Psoas muscle (tissue), 8 donors: ENCODE results near the gene GPX4. TPM values are rescaled to one million over a fixed set of nuclear protein-coding genes. Genes with fewer than 3 reads are reported as not detected.

Experiments used
- ATAC-seq, 4 donors: fragments of 200-7000 bp; cut with Tn5 transposase; one replicate each; pipeline ENCODE4 v1.9.1; 2020; ENCODE audit warnings: moderate library complexity in 3 of 4, mild to moderate bottlenecking in 2 of 4
- DNase-seq, 2 donors: peaks; one replicate each; pipeline ENCODE4 v3.0.0-alpha.2; 2020
- H3K27ac ChIP-seq: fragments of 200-600 bp; one replicate; pipeline ENCODE4 v1.8.0; 2022
- H3K27me3 ChIP-seq, 3 donors: fragments of 200-600 bp in 1 of 3; one replicate each; pipeline versions ENCODE4 v1.6.1 to v1.8.0; 2013 to 2022; ENCODE audit warnings: low read length in 2 of 3, mild to moderate bottlenecking in 2 of 3, moderate library complexity in 1 of 3; ENCODE audit not compliant: insufficient read depth in 3 of 3
- H3K36me3 ChIP-seq, 2 donors: fragments of 200-600 bp in 1 of 2; one replicate each; pipeline versions ENCODE4 v1.6.1 to v1.8.0; 2013 to 2022; ENCODE audit warnings: low read depth in 1 of 2, mild to moderate bottlenecking in 1 of 2, moderate library complexity in 1 of 2; ENCODE audit not compliant: insufficient read depth in 1 of 2
- H3K4me1 ChIP-seq: fragments of 200-600 bp; one replicate; pipeline ENCODE4 v1.8.0; 2022
- H3K4me3 ChIP-seq: fragments of 200-600 bp; one replicate; pipeline ENCODE4 v1.8.0; 2022; ENCODE audit warnings: mild to moderate bottlenecking
- H3K9me3 ChIP-seq: fragments of 200-600 bp; one replicate; pipeline ENCODE4 v1.8.0; 2022
- WGBS, 3 donors: extraction: QIAGEN DNeasy Blood & Tissue Kit; methylation state at CpG; one replicate each; pipeline versions ENCODE4 v1.1.6 to v1.1.7; 2013; 5-methylcytosine and 5-hydroxymethylcytosine counted together
- intact Hi-C, 2 donors: fragments of 100-400 bp; cut with DNase I; formaldehyde crosslinking; loops; one replicate each; pipeline versions ENCODE4 v1.11.0 to v1.14.2; 2022
- polyA plus RNA-seq, 3 donors: library from polyadenylated mRNA; stranded (reverse); fragments of 200-250 nt; gene quantifications; one replicate each; pipeline ENCODE4 v1.2.3, GENCODE V29; 2013
- total RNA-seq, 4 donors: library from RNA; stranded (reverse); fragmentation: NEBNext Ultra II Directional in 2 of 4; extraction: Animal tissue kit (Norgen Biotek cat#: 25700) in 2 of 4; gene quantifications; one replicate each; pipeline versions ENCODE4 v1.2.1 to v1.2.4, GENCODE V29; 2021 to 2023
- TF ChIP-seq, protein P1 (sequence below): fragments of 200-600 bp; IDR thresholded peaks from one replicate; pipeline ENCODE4 v1.8.0; 2022; ENCODE audit warnings: antibody characterized with exemption
- donor health status: healthy with polysubstance abuse.
- donor health status: DM: no; HTN: no; CAD: no; lungs with moderate emphysema.
- donor health status: Bipolar disorder and iron deficiency.
- donor health status: healthy.
- donor health status: DM: yes; HTN: yes; CAD: no.
- donor health status: DM: no; HTN: no; CAD: no.
- donor health status: DM: no; HTN: no; CAD: no.
- donor health status: DM: yes; HTN: yes; CAD: no.

The GPX4 gene
- total and polyA plus RNA-seq, 7 donors = 279 to 762 (median 490) TPM

DNA sequence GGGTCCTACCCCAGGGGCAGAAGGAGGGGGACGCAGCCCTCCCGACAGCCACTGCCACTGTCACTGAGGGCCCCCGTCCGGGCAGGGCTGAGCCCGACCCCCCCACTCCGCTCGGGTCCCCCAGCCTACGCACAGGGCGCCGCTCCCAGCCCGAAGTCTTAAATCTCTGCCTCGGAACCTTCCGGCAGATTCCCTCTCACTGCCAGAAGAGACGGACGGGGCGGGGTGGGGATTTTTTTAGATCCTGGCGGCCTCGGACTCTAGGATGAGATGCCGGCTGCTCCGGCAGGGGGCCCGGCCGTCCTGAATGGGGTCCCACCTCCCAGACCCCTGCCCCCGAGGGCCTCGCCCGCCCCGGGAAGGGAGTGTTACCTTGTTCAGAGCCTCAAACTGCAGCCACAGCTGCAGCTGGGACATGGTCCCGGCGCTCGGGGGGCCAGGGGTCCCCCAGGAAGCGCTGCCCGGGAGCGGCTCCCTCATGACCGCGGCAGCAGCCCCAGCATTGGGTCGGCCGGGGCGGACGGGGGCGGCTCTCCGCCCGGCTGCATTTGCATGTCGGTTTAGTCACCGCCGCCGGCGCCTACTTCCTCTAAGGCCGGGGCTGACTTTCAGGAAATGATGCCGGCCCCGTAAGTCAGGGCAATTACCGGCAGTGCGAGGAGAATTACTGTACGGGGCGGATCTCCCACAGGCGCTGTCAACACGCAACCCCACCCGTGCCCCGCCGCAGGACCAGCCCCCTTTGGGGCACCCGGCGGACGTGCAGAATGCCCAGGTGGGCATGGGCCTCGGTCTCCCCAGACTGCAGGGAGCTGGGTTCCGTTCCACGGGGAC, 28.1 kb downstream of the GPX4 start:
- Histone ChIP-seq H3K4me3 (peak overlapping the region; percentile 90), H3K36me3 (peaks cover 0 to 14% of the 10 kb centered on the region in 2 donors), H3K27ac (peak overlapping the region; percentile 86), H3K9me3 (no peaks in the 10 kb centered on the region), H3K27me3 (no peaks in the 10 kb centered on the region), H3K4me1 (peaks cover 22% of the 10 kb centered on the region)
- DNase-seq (peak; percentile 89 to 90), ATAC-seq (peak; percentile 71 to 79 (median 75))
- intact Hi-C loops = loop anchor here in 1 of 2 donors (5.0 kb wide), 1 partner anchor 40 kb away; the partner anchor contains the start of gene SBNO2
- TF ChIP-seq, protein P1, sequence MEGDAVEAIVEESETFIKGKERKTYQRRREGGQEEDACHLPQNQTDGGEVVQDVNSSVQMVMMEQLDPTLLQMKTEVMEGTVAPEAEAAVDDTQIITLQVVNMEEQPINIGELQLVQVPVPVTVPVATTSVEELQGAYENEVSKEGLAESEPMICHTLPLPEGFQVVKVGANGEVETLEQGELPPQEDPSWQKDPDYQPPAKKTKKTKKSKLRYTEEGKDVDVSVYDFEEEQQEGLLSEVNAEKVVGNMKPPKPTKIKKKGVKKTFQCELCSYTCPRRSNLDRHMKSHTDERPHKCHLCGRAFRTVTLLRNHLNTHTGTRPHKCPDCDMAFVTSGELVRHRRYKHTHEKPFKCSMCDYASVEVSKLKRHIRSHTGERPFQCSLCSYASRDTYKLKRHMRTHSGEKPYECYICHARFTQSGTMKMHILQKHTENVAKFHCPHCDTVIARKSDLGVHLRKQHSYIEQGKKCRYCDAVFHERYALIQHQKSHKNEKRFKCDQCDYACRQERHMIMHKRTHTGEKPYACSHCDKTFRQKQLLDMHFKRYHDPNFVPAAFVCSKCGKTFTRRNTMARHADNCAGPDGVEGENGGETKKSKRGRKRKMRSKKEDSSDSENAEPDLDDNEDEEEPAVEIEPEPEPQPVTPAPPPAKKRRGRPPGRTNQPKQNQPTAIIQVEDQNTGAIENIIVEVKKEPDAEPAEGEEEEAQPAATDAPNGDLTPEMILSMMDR = no peak
- WGBS, 3 donors = 6 to 10% (median 9%) methylated on average over 52 to 64 of the region's 64 CpGs

DNA sequence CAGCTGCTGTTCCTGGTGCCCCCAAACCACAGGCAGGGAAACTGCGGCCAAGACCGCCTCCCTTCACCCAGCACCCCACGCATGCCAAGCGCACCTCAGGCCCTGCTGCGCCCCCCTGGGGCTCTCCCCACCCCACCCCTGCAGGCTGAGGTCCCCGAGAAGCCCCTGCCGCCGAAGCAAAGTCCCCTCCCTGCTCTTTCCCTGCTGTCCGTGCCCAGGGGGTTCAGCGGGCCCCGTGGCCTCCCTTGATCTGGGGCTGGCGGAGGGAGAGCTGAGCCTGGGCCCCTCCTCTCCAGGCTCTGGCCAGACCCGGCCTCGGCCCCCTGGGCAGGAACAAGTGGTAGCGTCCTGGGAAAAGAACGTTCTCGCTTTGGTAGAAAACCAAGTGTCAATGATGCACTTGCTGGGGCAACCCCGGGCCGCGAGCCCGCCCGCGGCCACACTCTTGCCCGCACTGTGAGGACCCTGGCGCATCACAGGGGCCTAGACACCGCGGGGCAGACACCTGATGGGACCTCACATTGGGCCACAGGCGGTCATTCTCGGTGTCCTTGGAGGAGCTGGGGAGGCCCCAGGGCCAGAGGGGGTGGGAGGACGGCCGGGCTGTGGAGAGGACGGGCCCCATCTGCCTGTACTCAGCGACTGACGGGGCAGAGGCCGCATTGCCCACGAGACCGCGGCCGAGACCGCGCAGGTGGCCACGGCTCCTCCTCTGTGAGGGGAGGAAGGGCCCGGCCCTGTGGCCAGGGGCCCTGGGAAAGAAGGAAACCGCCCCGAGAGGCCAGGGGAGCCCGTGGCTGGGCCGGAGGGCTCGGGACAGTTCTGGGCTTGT, 29.0 kb downstream of the GPX4 start:
- DNase-seq (no peak), ATAC-seq (peak in 3 of 4 donors; percentile 6 to 9 (median 8))
- H3K27ac ChIP-seq = peak overlapping the region; percentile 86
- intact Hi-C loops = loop anchor here in 1 of 2 donors (5.0 kb wide), 1 partner anchor 40 kb away; the partner anchor contains the start of gene SBNO2
- 69 to 79% (median 70%) methylated on average over 41 to 48 of the region's 48 CpGs for WGBS, 3 donors
- H3K36me3 ChIP-seq = peaks cover 0 to 5% of the 10 kb centered on the region in 2 donors
- H3K9me3 ChIP-seq = no peaks in the 10 kb centered on the region
- no peaks in the 10 kb centered on the region for H3K27me3 ChIP-seq
- peak overlapping the region; percentile 90 for H3K4me3 ChIP-seq
- TF ChIP-seq, protein P1 = no peak
- H3K4me1 ChIP-seq = peaks cover 19% of the 10 kb centered on the region

DNA sequence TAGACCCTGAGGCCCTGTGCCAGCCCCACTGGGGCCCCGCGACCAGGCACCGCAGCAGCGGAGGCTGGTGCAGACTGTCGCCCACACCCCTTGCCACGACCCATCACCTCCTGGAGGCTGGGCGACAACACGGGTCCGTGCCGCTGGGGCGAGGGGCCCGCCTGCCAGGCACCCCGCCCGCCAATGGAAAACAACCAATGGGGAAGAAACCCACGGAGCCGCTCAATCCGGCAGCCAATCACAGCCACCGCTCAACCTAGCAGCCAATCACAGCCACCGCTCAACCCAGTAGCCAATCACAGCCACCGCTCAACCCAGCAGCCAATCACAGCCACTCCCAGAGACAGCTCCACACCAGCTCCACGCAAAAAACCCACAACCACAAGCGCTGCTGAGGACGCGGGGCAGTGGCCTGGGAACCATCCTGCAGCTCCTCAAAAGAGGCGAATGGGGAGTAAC, 29.7 kb downstream of the GPX4 start:
- Histone ChIP-seq H3K9me3 (no peaks in the 10 kb centered on the region), H3K27ac (peak overlapping the region; percentile 86), H3K27me3 (no peaks in the 10 kb centered on the region), H3K4me3 (peak overlapping the region; percentile 90), H3K4me1 (peaks cover 19% of the 10 kb centered on the region), H3K36me3 (no peaks in the 10 kb centered on the region)
- WGBS, 3 donors = 95 to 100% (median 97%) methylated on average over 11 to 25 of the region's 25 CpGs
- TF ChIP-seq, protein P1 = no peak
- intact Hi-C loops = loop anchor here in 1 of 2 donors (5.0 kb wide), 1 partner anchor 39 kb away; the partner anchor contains the start of gene SBNO2
- ATAC-seq (peak in 1 of 4 donors; percentile 3), DNase-seq (no peak)

- H3K4me3 ChIP-seq = no peak overlapping the region
- no peak overlapping the region for H3K27ac ChIP-seq
- no peak for DNase-seq
- 90 to 95% (median 93%) methylated on average over 11 of the region's 11 CpGs for WGBS, 3 donors
- no peak for ATAC-seq
- no peaks in the 10 kb centered on the region for H3K27me3 ChIP-seq
- TF ChIP-seq, protein P1 = no peak
- no peaks in the 10 kb centered on the region for H3K9me3 ChIP-seq
- intact Hi-C loops = loop anchor here in 1 of 2 donors (5.0 kb wide), 1 partner anchor 38 kb away; the partner anchor contains the start of gene SBNO2
- no peaks in the 10 kb centered on the region for H3K36me3 ChIP-seq
- peaks cover 19% of the 10 kb centered on the region for H3K4me1 ChIP-seq
These were observed 30.6 kb downstream of the GPX4 start for GRCh38 chr19:1134431-1134830.
